GM23248 (cell line): ENCODE data around the gene ACOT4.
"Not testable (repeated sequence)": the region's sequence is repeated elsewhere in the genome, so short reads cannot be mapped to it uniquely, and the experiment has no call there.

ENCODE experiments used
- EZH2 ChIP-seq: fragments of 200-600 bp; sonication (generic); IDR thresholded peaks from 2 replicates; pipeline ENCODE4 v1.6.1; 2018; ENCODE audit warnings: antibody characterized with exemption, mild to moderate bottlenecking; ENCODE audit not compliant: insufficient read depth, poor library complexity, severe bottlenecking
- EZH2phosphoT487 ChIP-seq: fragments of 200-600 bp; sonication (generic); IDR thresholded peaks from 2 replicates; pipeline ENCODE4 v1.6.1; 2018; ENCODE audit warnings: antibody characterized with exemption, moderate library complexity, mild to moderate bottlenecking, low read depth; ENCODE audit not compliant: insufficient read depth

GRCh38 chr14:73574251-73574650 lies 17.4 kb upstream of the ACOT4 start:
- TF ChIP-seq EZH2phosphoT487, EZH2: not testable (repeated sequence)
